HS-5 (cell line): ENCODE data around the gene UCKL1.
"Not testable (repeated sequence)": the region's sequence is repeated elsewhere in the genome, so short reads cannot be mapped to it uniquely, and the experiment has no call there.

Experiments used
- DNase-seq: peaks from one replicate; pipeline ENCODE4 v3.0.0-alpha.2; 2012; ENCODE audit warnings: low read depth

The UCKL1 gene

GRCh38 chr20:63972312-63973159 is 16.3 kb upstream of the UCKL1 start:
- DNase-seq = no peak

DNA sequence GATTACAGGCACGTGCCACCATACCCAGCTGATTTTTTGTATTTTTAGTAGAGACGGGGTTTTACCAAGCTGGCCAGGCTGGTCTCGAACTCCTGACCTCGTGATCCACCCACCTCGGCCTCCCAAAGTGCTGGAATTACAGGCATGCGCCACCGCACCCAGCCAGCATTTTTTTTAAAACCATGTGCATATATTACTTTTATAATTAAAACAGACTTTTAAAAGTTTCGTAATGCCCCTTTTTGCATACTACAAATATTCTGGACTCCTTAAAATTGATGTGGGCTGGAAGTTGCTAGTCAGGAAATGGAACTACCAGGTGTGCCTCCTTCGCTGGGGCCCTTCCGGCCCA is 15.7 kb upstream of the UCKL1 start:
- DNase-seq = not testable (repeated sequence)

- DNase-seq = no peak
Measured at GRCh38 chr20:63970714-63971431, 14.7 kb upstream of the UCKL1 start.

- no peak for DNase-seq
Measured at GRCh38 chr20:63969838-63970713, 13.9 kb upstream of the UCKL1 start, which contains the start of gene ZNF512B. ZNF512B (minus strand) TSS chr20:63969930; CDS start chr20:63967950, 1,980 bp downstream.

DNA sequence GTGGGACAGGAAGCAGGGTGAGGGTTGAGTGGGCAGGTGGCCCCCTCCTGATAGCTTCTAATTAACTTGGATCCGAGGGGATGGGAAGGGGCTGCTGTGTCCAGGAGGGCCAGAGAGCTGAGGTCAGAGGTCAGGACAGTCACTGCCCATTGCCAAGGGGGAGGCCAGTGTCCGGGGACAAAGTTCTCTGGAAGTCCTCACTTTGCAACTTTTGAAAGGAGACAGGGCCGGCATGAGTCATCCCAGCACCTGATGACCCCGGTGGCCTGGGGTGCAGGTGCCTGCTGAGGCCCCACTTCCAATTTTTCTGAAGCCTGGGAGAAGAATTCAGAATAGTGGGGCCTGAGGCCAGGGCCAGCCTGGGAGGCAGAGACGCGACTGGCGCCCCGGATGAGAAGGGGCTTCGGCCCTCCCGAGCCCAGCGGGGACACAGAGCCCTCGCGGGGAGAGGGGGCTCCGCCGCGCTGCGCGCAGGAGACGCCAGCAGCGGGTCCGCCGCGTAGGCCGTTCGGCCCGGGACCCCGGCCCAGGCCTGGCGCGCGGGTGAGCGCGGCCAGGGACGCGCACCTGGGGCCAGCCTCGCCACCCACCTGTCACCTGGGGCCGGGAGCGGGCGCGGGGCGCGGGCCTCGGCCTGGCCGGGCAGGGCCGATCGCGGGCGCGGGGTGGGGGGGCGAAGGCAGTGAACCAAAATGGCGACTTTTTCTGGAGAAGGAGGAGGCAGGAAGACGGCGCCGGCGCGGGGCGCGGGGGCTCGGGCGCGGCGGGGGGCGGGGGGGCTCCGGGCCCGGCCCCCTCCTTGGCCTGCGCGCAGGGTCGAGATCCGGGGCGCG is 12.9 kb upstream of the UCKL1 start:
- DNase-seq = no peak

- no peak for DNase-seq
Measured at GRCh38 chr20:63968136-63968927, 12.1 kb upstream of the UCKL1 start.

GRCh38 chr20:63967330-63968135 is 11.3 kb upstream of the UCKL1 start:
- no peak for DNase-seq

GRCh38 chr20:63966944-63967322 is 10.7 kb upstream of the UCKL1 start:
- no peak for DNase-seq

DNA sequence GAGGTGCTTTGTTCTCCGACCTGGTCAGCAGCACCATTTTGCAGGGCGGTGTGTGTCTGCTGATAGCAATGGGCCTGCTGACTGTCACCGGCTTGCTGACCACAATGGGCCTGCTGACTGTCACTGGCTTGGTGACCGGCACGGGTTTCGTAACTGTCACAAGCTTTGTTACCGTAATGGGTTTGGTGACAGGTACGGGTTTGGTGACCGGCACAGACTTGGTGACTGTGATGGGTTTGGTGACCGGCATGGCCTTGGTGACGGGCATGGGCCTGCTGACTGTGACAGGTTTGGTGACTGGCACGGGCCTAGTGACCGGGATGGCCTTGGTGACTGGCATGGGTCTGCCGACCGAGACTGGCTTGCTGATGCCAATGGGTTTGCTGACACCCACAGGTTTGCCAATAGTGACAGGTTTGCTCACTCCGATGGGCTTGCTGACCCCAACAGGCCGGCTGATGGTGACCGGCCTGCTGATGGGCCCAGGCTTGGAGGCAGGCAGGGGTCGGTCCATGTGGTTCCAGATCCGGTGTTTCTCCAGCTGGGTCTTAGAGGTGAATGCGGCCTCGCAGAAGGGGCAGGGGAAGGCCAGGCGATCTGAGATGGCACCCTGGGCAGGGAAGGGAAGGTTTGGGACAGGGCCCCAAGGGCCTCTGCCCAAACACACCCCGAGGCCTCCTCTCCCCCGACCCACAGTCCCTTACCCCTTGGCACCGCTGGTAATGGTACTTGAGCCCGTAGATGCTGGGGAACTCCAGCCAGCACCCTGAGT is 10.1 kb upstream of the UCKL1 start:
- DNase-seq = no peak

DNA sequence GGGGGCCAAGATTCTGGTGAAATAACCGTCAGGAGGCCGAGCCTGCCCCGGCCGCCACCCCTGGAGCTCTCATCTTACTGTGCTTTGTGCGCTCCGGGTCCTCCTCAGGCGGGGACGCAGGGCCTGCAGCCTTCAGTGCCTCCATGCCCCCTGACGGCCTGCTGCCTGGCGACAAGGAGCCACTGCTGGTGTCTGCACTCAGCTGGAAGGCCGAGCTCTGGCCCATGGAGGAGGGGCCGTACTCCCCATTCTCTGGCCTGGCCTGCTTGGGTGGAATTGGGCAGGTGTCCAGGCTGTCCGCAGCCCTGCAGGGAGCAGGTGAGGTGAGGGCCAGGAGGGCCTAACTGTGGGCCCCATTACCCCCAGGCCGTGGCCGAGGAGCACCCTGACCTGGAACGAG is 8.2 kb upstream of the UCKL1 start:
- DNase-seq = no peak

GRCh38 chr20:63963784-63964301 is 7.6 kb upstream of the UCKL1 start:
- DNase-seq = no peak

DNA sequence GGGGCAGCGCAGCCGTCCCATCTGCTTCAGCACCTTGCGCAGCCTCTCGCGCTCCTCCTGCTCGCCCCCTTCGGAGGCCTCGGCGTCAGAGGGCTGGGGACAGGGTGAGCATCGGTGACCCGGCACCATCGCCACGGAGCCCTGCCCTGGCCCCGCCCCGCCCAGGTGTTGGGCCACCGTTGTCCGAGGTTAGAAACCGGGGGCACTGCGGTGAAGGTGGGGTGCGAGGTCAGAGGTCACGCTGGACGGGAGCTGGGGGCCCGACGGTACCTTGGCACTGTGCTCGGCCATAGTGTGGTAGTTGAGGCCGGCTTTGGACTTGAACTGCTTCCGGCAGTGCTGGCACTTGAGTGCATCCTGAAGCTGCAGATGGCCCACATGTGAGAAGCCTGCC is 7.1 kb upstream of the UCKL1 start:
- DNase-seq = no peak

DNA sequence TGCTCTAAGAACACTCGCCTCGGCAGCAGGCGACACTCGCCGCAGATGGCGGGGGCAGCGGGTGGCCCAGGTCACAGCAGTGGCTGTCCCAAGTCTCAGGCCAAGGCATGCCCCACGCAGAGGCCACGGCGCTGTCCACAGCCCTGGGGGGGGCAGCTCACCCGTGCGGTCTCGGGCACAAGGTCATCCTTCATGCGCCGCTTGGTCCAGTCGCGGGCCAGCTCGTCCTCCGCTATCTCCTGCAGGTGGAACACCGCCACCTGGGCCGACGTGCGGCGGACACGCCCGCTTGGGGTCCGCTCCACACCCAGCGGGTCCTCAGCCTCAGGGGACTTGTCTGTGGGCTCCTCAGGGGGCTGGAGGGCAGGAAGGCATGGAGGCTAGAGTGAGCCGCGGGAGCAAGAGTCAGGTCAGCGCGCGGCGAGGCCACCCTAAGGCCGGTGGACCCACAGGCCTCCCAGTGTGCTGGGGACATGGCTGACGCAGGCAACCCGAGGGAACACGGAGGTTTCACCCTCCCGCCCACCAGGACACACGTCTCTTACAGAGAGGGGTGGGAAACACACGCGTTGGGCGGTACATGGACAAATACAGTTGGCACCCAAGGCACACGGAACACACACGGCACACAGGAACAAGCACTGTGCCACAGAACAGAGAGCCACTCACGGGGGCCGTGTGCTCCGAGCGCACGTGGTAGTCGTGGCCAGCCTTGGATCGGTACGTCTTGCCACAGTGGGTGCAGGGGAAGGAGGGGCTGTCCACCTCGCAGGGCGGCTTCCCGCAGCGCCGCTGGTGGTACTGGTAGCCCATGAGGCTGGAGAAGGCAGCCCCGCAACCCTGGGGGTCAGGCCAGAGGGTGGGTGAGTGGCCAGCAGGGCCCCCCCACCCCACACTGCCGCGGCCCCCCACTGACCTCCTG is 6.5 kb upstream of the UCKL1 start:
- no peak for DNase-seq

GRCh38 chr20:63961664-63962425 is 5.6 kb upstream of the UCKL1 start:
- no peak for DNase-seq

DNA sequence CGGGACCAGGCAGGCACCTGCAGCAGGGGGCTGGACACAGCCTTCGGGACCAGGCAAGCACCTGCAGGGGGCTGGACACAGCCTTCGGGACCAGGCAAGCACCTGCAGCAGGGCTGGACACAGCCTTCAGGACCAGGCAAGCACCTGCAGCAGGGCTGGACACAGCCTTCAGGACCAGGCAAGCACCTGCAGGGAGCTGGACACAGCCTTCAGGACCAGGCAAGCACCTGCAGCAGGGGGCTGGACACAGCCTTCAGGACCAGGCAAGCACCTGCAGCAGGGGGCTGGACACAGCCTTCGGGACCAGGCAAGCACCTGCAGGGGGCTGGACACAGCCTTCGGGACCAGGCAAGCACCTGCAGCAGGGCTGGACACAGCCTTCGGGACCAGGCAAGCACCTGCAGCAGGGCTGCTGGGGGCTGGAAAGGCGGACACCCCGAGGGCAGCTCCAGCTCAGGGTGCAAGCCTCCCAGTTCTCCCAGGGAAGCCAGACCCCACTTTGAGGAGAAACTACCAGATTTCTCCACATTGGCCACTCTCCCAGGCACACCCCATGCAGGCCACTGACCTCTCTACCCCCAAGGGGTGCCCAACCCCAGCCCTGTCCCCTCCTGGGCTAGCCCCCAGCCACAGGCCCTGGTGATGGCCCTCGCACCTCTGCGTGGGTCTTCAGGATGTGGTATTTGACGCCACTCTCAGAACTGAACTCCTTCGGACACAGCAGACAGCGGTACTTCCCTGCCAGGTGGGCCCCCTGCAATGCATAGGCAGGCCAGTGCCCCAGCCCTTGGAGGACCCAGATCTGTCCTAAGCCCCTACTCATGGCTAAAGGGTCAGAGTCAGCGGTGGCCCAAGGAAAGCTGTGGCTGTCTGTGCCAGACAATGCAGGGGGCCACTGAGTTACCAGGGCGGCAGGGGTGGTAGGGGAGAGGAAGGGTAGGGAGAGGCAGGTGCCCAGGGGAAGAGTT is 4.7 kb upstream of the UCKL1 start:
- not testable (repeated sequence) for DNase-seq

GRCh38 chr20:63959699-63960075 is 3.5 kb upstream of the UCKL1 start:
- DNase-seq = no peak
